Peyer's patch (tissue), 4 donors: Measurements from ENCODE around the gene EXOSC7.

Experiments used
- POLR2A ChIP-seq, 2 donors: fragments of 450-650 bp; IDR thresholded peaks; one replicate each; pipeline ENCODE4 v1.5.1; 2017; ENCODE audit warnings: antibody characterized with exemption in 2 of 2, mild to moderate bottlenecking in 2 of 2, moderate library complexity in 2 of 2
- TF ChIP-seq, protein P1 (sequence below), 6 experiments: fragments of 450-650 bp in 4 of 6; fragments of 200-600 bp in 2 of 6; sonication (generic) in 1 of 6; IDR thresholded peaks; one replicate each; pipeline ENCODE4 v1.5.1; 2017 to 2019; ENCODE audit warnings: antibody characterized with exemption in 6 of 6, mild to moderate bottlenecking in 3 of 6, moderate library complexity in 1 of 6

DNA sequence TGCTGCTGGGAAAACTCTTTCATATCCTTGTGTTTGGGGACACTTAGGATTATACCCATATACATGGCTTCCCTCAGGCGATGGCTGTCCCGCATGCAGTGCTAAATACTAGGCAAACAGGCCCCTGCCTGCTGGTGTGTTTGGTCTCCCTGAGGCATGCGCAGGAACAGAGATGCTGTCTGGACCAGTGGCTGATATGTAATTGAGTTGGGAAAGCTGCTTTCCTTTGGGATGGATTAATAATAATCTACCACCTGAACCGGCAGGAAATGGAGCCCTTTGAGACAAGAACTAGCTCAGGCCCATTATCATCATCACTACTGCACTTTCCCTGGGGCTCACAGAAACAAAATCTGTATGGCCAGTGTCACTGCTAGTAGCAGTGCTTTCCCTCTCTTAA, 18.1 kb upstream of the EXOSC7 start:
- TF ChIP-seq, protein P1, sequence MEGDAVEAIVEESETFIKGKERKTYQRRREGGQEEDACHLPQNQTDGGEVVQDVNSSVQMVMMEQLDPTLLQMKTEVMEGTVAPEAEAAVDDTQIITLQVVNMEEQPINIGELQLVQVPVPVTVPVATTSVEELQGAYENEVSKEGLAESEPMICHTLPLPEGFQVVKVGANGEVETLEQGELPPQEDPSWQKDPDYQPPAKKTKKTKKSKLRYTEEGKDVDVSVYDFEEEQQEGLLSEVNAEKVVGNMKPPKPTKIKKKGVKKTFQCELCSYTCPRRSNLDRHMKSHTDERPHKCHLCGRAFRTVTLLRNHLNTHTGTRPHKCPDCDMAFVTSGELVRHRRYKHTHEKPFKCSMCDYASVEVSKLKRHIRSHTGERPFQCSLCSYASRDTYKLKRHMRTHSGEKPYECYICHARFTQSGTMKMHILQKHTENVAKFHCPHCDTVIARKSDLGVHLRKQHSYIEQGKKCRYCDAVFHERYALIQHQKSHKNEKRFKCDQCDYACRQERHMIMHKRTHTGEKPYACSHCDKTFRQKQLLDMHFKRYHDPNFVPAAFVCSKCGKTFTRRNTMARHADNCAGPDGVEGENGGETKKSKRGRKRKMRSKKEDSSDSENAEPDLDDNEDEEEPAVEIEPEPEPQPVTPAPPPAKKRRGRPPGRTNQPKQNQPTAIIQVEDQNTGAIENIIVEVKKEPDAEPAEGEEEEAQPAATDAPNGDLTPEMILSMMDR (IDR thresholded peaks at IDR 0.05): no peak
- no peak for TF ChIP-seq POLR2A (IDR thresholded peaks at IDR 0.05)
